Measurements from ENCODE around the gene E2F7. TPM values are rescaled to one million over a fixed set of nuclear protein-coding genes. Genes with fewer than 3 reads are reported as not detected.

E2F7 gene
- total RNA-seq, 1 donor from 2014 or later = 25.7 TPM

DNA sequence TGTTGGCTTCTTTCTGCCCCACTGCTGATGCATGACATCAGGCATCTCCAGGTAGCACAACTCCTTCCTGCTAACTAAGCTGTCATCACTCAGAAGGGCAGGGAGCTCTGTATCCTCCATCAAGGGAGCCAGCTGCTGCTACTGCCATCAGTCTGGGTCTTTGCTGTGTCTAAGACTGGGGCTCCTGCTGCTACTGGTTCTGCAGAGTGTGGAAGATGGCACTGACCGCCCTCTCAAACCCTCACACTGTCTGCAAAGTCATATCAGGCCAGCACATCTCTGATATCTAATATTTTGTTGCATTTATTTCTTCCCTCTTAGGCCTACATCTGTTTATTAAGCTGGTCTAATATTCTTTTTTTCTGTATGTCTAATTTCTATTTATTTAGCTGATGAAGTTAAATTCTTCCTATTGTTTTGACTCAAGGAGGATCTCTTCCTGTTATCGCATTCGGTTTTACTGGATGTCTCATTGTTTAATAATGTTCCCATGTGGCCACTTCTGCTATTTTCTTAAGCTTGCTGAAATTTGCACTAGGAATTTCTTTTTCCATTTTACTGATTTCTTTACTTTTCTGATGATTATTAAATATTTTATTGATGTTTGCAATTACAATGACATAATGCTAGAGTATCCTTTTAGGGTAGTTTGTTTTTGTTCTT lies 7.6 kb upstream of the E2F7 start:
- no peak overlapping the region for H3K4me3 Mint-ChIP-seq
- TF ChIP-seq, protein P1, sequence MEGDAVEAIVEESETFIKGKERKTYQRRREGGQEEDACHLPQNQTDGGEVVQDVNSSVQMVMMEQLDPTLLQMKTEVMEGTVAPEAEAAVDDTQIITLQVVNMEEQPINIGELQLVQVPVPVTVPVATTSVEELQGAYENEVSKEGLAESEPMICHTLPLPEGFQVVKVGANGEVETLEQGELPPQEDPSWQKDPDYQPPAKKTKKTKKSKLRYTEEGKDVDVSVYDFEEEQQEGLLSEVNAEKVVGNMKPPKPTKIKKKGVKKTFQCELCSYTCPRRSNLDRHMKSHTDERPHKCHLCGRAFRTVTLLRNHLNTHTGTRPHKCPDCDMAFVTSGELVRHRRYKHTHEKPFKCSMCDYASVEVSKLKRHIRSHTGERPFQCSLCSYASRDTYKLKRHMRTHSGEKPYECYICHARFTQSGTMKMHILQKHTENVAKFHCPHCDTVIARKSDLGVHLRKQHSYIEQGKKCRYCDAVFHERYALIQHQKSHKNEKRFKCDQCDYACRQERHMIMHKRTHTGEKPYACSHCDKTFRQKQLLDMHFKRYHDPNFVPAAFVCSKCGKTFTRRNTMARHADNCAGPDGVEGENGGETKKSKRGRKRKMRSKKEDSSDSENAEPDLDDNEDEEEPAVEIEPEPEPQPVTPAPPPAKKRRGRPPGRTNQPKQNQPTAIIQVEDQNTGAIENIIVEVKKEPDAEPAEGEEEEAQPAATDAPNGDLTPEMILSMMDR (conservative IDR thresholded peaks at IDR 0.05) = no peak
- no peaks in the 10 kb centered on the region for H3K9me3 Mint-ChIP-seq
- peaks cover 6% of the 10 kb centered on the region for H3K4me1 Mint-ChIP-seq
- no peaks in the 10 kb centered on the region for H3K27me3 Mint-ChIP-seq (ENCODE audit: low read depth)
- peaks cover 2% of the 10 kb centered on the region for H3K36me3 Mint-ChIP-seq (ENCODE audit: low read depth)
- DNase-seq (ENCODE audit: low read depth, low spot score) = no peak
- H3K27ac Mint-ChIP-seq (ENCODE audit: unreplicated experiment) = no peak overlapping the region

DNA sequence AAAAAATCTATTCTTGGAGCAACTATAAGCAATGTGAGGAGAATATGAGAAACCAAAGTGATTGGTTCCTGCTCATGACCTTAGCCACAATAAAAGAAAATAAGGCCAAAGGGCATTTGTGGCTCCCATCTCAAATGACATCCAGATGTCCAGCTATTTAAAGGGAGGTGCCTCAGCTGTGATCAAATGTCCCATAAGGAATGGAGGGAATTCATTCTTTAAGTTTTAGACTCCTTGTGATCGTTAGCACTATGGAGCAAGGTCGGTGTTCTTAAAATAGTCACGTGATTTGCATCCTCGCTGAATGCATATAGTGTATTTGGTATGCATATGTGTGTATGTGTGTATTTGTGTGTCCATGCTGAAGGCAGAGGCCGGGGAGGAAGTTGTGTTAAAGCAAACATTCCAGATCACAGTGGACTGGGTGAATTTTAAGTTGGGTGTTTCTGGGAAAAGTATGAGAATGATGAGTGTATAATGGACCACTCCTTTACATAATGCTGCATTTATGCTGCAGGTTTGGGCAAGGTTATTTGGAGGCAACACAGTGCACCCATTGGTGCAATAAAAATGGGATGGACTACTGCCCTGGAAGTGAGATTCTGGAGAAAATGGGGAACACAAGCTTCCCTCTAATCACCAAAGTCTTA lies 5.6 kb upstream of the E2F7 start:
- DNase-seq (ENCODE audit: low read depth, low spot score) = no peak
- Mint-ChIP-seq H3K27me3 (ENCODE audit: low read depth) (peaks cover 4% of the 10 kb centered on the region), H3K4me1 (peaks cover 10% of the 10 kb centered on the region), H3K9me3 (no peaks in the 10 kb centered on the region), H3K4me3 (no peak overlapping the region), H3K36me3 (ENCODE audit: low read depth) (peaks cover 2% of the 10 kb centered on the region), H3K27ac (ENCODE audit: unreplicated experiment) (no peak overlapping the region)
- TF ChIP-seq, protein P1 (conservative IDR thresholded peaks at IDR 0.05) = no peak

DNA sequence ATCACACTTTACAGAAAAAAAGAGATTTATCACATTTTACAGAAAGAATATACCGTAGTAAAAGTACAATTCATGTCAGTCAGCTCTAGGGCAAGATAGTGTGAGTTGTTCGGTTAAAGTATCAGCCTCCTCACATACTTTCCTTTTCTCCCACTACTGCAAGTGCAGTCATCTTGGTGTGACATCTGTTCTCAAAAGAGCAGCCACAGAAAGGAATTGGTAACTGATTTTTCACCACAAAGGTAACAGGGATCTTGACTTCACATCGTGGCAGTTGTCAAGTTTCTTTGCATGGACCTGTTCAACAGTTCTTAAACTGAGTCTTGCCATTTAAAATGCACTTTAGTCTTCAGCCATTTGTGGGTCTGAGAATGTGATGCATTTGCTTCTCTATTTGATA lies 5.0 kb upstream of the E2F7 start:
- Mint-ChIP-seq H3K36me3 (ENCODE audit: low read depth) (peaks cover 2% of the 10 kb centered on the region), H3K27me3 (ENCODE audit: low read depth) (peaks cover 6% of the 10 kb centered on the region), H3K4me1 (peaks cover 12% of the 10 kb centered on the region), H3K9me3 (no peaks in the 10 kb centered on the region), H3K4me3 (no peak overlapping the region), H3K27ac (ENCODE audit: unreplicated experiment) (no peak overlapping the region)
- TF ChIP-seq, protein P1 (conservative IDR thresholded peaks at IDR 0.05) = no peak
- DNase-seq (ENCODE audit: low read depth, low spot score) = no peak

DNA sequence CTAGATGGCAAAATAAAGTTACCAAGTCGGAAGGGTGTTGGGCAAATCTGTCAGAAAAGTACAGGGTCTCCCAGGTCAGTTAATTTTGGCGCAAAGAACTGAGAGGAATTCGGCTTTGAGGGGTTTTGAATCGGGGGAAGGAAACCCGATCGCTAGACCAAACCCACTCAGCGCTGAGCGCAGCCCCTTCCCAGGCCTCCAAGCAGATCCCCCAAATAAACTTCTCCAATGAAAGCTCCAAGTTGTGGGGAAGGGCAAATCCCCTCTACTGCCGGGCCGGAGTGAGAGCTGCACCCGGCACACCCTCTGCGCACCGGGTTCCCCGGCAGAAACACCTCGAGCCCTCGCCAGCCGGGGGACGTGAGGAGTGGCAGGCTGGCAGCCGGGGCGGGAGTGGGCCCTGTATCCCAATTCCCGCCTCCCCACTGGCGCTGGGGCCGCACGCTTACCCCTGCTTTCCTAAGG lies 441 bp downstream of the E2F7 start:
- H3K27ac Mint-ChIP-seq (ENCODE audit: unreplicated experiment) = peak overlapping the region; percentile 15
- peaks cover 16% of the 10 kb centered on the region for H3K27me3 Mint-ChIP-seq (ENCODE audit: low read depth)
- no peaks in the 10 kb centered on the region for H3K9me3 Mint-ChIP-seq
- H3K4me1 Mint-ChIP-seq = peaks cover 31% of the 10 kb centered on the region
- H3K4me3 Mint-ChIP-seq = peak overlapping the region; percentile 88
- DNase-seq (ENCODE audit: low read depth, low spot score) = no peak
- H3K36me3 Mint-ChIP-seq (ENCODE audit: low read depth) = peaks cover 19% of the 10 kb centered on the region
- TF ChIP-seq, protein P1 (conservative IDR thresholded peaks at IDR 0.05) = no peak

DNA sequence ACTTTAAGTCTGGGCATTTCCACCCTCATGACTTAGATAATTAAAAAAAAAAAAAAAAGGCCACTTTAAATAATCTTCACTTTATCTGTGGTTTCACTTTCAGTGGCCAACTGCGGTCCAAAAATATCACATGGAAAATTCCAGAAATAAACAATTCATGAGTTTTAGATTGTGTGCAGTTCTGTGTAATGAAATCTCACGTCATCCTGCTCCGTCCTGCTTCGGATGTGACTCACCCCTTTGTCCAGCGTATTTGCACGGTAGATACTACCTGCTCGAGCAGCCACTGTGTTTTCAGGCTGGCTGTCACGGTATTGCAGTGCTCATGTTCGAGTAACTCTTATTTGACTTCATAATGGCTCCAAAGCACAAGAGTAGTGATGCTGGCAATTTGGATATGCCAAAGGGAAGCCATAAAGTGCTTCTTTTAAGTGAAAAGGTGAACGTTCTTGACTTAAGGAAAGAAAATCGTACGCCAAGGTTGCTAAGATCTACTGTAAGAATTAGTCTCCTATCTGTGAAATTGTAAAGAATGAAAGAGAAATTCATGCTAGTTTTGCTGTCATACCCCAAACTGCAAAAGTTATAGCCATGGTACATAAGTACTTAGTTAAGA lies 2.4 kb downstream of the E2F7 start:
- peaks cover 25% of the 10 kb centered on the region for H3K36me3 Mint-ChIP-seq (ENCODE audit: low read depth)
- no peaks in the 10 kb centered on the region for H3K9me3 Mint-ChIP-seq
- peaks cover 31% of the 10 kb centered on the region for H3K4me1 Mint-ChIP-seq
- H3K4me3 Mint-ChIP-seq = peak overlapping the region; percentile 69
- TF ChIP-seq, protein P1 (conservative IDR thresholded peaks at IDR 0.05) = no peak
- peaks cover 16% of the 10 kb centered on the region for H3K27me3 Mint-ChIP-seq (ENCODE audit: low read depth)
- no peak for DNase-seq (ENCODE audit: low read depth, low spot score)
- H3K27ac Mint-ChIP-seq (ENCODE audit: unreplicated experiment) = no peak overlapping the region

Measured in neural crest cell (in vitro differentiated cells).